NCI-H187 (cell line): ENCODE results near the gene GXYLT2.
"Not testable (repeated sequence)": the region's sequence is repeated elsewhere in the genome, so short reads cannot be mapped to it uniquely, and the experiment has no call there.

Experiments
- DNase-seq, 2 experiments: peaks; one replicate each; lab custom pipeline; 2025; lab: John Stamatoyannopoulos, UW

The GXYLT2 gene

DNA sequence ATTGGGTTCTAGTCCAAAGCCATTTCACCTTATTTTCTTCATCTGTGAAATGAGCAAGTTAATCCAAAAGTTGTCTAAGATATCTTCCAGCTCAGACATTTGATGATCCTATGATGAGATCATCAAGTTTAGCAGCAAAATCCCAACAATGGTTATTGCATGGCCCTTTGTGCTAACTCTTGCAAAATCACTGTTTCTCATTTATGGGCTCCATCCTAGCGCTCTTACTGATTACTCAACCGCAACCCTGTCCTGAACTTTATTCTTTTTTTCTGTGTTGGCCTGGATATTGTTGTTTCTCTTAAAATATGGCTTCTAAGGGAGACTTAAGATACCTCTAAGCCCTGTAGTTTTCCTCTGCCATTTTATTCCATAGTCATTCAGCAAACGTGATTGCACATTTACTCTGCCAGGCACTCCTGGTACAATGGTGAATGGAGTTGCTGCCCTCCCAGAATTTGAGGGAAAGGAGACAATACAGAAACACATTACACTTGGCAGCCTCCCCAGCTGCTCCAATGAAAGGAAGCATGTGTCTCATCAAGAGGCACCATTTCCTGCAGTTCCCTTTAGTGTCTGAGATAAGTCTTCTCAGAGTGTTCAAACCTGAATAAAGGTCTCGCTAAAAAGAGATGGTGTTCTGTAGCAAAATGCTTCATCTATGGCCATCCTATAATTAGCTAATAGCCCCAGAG lies 4.4 kb downstream of the GXYLT2 start:
- DNase-seq: no peak

DNA sequence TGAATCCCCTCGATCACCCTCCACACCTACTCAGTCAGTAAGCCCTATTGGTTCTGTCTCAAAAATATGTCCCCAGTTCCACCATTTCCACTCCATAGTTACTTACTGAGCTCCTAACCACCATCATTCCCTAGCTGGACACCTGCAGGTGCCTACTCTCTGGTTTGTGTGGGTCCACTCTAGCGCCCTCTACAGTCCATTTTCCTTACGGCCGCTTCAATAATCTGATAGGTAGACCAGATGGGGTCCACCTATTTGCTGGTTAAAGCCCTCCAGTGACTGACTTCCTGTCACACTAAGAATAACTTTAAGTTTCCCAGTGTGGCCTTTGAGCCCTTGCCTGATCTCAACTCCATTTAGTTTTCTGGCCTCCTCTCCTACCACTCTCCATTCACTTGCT lies 5.0 kb downstream of the GXYLT2 start:
- no peak for DNase-seq

DNA sequence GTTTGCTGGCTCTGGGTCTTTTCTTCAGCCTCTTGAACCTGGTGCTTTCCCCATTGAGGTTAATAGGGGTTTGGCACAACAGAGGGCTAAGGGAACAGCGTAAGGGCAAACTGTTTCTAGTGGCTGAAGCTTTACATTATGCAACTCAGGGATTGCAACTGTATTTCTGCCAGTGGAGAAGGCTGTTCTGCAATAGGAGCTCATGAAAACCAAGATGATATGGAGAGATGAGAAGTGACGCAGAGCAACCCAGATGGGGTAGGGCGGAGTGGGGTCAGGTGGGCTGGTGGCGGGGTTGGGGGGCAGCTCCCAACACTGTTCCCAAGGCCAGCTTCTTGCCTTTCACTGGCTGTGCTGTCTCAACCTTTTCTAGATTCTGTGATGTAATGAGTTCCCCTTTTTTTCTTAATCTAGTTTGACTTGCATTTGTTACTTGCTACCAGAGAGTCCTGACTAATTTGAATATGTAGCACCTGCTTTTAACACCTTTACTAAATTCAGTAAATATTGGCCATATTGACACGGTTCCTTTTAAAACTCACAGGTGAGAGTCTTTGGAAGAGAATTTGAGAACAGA lies 7.2 kb downstream of the GXYLT2 start:
- no peak for DNase-seq

DNA sequence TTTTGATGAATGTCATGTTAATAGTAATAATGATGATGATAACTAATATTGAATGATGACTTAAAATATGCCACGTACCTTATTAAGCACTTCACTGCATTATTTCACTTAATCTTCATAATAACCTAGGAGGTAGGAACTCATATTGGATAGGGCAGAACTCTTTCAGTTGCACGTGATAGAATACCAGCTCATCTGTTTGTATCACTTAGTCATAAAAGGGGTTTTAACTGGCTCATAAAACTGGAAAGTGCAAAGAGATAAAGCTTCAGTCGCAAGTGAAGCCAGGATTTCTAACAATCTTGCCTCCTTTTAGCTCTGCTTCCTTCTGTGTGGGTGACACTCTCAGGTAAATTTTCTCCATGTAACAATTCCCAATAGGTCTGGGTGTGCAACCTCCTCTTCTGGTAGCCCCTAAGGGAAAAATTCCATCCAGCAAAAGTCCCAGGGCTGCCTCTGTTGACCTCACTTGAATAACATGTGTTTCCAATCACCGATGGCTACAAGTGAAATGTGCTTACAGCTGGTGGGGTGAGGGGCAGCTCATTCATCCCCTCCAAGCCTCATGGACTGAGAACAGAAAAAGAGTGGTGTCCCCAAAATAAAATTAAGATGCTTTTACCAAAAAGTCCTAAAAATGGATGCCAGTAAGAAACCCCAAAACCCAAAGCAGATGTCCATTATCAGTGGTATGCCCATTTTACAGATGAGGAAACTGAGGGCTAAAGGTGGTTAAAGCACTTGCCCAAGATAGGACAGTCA lies 9.3 kb downstream of the GXYLT2 start:
- DNase-seq: no peak

DNA sequence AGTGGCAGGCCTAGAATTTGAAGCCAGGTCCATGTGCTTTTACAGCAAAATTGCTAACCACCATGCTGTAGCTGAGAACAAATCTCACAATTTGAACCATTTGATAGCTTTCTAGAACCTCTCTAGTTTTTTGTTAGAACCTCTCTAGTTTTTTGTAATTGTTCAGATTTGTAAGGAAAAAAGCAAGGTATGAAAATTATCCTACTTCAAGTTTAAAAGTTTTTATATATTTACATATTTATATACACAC lies 9.8 kb downstream of the GXYLT2 start:
- no peak for DNase-seq

DNA sequence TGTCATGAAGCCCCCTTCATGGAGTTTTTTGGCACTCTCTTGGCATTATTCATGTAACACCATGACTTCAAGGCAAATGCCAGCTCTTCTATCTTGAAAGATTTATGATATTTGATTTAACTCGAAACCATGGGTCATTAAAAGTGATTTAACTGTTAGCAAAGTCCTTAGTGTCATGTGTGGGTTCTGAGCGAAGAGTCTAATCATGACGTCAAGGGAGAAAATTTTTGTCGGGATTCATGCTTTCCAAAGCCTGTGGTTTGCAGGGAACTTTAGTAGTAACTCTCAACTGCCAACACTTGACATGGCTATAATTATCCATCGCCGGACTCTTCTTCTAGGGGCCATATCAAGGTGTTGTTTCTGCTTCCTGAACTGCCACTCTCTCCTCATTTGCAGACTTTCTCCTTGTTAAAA lies 11.5 kb downstream of the GXYLT2 start:
- no peak for DNase-seq

DNA sequence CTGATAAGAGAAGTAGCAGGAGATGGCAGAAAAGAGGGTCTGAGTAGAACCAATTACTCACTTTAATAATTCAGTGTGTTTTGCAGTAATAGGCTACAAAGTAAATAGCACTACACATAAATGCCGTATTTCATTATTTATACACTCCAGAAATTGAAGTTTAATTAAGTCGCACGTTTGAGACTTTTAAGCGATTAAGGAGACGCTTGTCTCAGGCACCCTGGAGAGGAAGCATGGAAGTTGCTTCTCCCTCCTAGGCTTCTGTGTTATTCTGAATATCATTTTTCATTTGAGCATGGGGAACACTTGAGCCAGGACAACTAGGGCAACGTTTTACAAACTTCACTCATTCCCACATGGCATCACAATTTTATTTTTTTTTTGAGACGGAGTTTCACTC lies 12.2 kb downstream of the GXYLT2 start:
- no peak for DNase-seq

DNA sequence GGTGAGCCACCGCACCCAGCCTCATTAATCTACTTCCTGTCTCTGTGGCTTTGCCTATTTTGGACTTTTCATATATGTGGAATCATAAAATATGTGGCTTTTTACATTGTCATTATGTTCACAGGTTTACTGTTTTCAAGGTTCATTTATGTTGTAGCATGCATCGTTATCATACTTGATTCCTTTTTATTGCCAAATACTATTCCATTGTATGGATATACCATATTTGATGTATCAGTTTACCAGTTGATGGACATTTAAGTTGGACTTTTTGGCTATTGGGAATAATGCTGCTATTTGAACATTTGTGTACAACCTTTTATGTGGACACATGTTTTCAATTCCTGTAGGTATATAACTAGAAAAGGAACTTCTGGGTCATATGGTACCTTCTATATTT lies 14.0 kb downstream of the GXYLT2 start:
- DNase-seq: no peak

DNA sequence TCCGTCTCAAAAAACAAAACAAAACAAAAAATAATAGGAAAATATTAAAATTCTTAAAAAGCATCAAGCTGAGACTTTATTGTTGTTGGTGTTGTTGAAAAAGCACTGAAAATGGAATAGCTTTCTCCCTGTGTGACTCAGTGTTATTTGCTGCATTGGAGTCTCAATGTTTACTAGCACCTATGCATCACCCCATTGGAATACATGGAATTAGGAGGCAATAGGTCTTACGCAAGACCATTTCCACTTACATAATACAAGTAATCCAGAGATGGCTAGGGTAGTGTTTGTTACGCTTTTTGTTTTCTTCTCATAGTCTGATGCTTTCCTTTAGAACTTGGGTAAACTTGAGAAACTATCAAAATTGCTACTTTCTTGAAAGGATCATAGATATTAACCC lies 15.2 kb downstream of the GXYLT2 start:
- DNase-seq: no peak

DNA sequence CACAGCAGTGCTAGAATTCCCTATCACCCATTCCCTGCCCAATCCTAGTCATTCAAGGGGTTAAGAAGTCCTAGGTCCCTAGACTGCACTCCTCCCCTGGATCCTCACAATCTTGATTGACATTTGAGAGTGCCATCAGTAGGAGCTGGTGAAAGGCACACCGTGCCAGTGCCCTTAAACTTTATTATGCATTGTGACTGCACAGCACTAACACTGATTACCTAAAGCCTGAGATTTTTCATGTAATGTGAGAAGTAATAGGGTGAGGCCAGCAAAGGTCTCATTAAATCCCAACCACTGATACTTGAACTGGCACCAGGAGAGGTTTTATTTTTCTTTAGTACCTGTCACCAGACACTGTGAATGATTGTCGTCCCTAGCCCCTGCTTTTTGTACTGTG lies 16.3 kb downstream of the GXYLT2 start:
- DNase-seq: peak in 1 of 2 experiments; percentile 40

DNA sequence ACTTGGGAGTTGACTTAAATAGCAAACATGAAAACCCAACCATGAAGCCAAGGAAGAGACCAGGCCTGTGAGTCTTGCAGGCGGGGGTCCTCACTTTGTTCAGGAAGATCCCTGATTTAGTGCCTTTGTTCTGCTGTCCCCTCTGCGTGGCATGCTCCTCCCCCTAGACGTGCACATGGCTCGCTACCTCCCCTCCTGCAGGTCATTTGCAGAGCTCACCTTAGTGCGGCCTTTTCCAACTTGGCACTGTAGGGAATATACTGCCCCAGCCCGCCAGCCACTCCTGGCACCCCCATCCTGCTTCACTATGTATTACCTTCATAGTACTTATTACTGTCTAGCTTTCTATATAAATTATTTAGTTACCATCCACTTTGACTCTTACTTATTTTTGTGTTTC lies 18.3 kb downstream of the GXYLT2 start:
- no peak for DNase-seq

DNA sequence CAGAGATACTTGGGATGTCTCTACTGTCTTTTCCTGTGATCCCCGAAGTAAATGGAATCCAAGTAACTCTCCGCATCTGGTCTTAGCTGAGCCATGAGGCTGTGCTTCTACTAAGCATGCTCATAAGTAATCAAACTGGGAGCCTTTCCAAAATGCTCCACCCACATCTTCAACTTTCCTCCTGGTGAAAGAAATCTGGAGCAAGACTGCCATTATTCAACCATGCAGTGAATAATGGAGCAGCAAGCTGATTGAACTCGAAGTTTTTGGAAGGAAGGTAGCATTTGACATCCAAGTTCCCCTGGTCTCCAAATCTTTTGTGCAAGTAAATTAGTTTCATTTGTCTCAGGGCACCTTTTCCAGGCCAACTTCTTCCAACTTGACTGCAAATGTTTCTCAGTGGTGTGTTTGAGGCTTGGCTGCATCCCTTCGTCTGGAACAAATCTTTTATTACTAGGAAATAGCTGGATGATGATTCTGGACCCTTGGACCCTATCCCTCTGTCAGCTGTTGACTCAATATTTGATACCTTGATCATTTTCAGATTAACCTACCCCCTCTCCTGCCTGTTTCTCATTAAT lies 19.4 kb downstream of the GXYLT2 start:
- no peak for DNase-seq

DNA sequence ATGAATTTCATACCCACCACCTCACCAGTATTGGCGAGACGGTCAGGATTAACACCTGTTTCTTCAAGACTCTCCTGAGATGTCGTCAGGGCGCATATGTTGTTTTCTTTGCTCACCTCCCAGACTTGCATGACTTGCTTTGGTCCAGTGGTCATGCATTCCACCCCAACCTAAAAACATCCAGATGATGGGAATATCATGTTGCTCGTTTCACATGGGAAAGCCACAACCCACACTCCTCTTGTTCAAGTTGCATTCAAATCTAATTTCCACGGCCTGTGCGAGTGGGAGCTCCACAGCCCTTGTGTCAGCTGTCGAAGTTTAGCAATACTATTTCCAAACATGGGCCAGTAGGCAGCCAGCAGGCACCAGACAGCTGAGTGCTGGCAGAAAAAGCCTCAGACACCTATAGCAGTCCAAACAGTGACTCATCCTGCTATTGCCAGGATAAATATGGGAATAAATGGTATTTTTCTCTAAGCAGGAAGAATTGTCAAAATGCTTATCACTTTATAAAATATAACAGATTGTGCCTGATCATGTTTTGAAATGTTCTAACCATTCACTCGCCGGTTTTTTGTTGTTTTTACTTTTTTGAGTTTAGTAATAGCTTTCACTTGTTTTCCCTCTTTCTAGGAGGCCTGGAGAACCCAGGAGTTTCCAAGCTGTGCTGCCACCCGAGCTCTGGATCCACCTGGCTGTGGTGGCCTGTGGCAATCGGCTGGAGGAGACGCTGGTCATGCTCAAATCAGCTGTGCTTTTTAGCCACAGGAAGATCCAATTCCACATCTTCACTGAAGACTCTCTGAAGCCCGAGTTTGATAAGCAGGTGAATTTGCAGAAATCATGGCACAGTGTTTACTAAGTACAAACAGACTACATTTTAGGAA lies 20.1 kb downstream of the GXYLT2 start:
- no peak for DNase-seq

DNA sequence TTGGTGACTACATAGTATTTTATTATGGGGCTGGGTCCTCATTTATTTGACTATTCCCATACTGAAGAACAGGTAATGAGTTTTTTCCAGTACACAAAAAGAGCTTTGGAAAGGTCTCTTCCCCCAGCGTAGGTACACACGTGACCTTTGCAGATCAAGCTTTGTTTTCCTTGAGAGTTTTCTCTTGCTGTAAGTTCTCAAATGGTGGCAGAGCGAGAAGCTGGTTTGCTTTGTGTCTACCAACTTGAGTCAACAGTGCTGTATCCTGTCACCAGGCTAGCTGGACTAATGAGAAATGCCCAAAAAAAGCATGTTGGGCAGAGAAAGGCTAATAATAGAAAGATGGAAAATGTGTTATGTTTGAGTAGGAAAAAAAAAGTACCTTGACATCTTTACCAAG lies 21.7 kb downstream of the GXYLT2 start:
- no peak for DNase-seq

DNA sequence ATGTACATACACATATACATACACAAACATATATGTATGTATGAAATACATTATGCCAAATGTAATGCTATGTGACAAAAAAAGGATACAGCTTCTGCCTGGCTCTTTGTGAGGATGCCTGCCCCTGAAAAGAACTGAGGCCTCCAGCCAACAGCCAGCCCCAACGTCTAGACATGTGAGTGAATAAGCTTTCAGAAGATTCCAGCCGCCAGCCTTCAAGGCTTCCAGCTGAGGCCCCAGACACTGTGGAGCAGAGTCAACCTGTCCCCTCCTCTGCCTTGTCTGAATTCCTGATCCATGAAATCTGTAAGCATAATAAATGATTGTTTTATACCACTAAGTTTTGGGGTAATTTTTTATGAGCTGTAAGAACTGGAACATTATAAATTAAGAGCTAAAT lies 24.7 kb downstream of the GXYLT2 start:
- no peak for DNase-seq

DNA sequence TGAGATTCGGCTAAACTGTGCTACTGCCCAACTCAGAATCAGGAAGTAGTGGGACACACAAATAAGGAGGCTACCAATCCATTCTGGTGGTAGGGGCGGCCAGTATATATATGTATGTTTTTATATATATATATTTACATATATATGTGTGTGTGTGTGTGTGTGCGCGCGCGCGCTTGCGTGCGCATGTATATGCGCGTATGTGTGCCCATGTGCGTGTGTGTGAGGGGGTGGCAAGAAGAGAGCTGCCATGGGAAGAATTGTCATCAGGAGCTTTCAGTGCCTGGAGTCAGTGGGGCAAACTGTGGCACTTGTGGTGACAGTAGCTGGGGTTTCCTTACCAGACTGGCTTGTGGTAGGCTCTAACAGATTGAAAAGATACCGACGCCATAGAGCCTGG lies 26.5 kb downstream of the GXYLT2 start:
- DNase-seq: no peak

DNA sequence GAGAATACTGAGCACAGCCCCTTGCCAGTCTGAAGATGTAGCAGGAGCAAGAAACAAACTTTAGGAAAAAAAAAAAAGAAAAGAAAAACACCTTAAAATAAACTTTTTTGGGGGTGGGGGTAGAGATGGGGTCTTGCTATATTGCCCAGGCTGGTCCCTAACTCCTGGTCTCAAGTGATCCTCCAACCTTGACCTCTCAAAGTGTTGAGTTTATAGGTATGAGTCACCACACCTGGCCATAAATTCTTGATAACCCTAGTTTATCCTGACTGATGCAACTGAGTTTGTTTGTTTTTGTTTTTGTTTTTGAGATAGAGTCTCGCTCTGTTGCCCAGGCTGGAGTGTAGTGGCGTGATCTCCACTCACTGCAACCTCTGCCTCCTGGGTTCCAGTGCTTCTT lies 28.4 kb downstream of the GXYLT2 start:
- no peak for DNase-seq

DNA sequence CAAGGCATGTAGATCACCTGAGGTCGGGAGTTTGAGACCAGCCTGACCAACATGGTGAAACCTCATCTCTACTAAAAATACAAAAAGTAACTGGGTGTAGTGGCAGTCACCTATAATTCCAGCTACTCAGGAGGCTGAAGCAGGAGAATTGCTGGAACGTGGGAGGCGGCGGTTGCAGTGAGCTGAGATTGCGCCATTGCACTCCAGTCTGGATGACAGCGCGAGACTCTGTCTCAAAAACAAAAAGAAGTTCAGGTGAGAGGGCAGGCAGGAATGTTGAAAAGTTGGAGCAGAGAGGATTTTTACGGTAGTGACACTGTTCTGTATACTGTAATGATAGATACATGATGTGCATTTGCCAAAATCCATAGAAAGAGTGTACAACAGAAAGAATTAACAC lies 31.7 kb downstream of the GXYLT2 start:
- DNase-seq: no peak

DNA sequence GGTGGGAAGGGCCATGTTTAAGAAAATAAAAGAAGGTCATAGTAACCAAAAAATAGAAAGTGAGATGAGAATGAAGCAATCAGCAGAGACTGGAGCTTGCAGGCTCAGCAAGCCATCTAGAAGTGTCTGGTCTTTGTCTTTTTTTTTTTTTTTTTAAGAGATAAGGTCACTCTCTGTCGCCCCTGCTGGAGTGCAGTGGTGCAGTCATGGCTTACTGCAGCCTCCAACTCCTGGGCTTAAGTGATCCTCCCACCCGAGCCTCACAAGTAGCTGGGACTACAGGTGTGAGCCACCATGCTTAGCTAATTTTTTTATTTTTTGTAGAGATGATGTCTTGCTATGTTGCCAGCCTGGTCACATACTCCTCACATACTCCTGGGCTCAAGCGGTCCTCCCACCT lies 36.2 kb downstream of the GXYLT2 start:
- DNase-seq: no peak

DNA sequence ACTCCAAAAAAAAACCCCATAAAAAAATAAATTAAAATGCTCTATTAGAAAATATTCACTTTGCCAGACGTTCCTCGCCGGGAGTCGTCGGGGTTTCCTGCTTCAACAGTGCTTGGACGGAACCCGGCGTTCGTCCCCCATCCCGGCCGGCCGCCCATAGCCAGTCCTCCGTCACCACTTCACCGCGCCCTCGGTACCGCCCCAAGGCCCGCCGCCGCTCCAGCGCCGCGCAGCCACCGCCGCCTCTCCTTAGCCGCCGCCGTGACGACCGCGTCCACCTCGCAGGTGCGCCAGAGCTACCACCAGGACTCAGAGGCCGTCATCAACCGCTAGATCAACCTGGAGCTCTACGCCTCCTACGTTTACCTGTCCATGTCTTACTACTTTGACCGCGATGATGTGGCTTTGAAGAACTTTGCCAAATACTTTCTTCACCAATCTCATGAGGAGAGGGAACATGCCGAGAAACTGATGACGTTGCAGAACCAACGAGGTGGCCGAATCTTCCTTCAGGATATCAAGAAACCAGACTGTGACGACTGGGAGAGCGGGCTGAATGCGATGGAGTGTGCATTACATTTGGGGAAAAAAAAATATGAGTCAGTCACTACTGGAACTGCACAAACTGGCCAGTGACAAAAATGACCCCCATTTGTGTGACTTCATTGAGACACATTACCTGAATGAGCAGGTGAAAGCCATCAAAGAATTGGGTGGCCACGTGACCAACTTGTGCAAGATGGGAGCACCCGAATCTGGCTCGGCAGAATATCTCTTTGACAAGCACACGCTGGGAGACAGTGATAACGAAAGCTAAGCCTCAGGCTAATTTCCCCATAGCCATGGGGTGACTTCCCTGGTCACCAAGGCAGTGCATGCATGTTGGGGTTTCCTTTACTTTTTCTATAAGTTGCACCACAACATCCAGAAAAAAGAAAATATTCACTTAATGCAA lies 41.2 kb downstream of the GXYLT2 start:
- DNase-seq: not testable (repeated sequence)

DNA sequence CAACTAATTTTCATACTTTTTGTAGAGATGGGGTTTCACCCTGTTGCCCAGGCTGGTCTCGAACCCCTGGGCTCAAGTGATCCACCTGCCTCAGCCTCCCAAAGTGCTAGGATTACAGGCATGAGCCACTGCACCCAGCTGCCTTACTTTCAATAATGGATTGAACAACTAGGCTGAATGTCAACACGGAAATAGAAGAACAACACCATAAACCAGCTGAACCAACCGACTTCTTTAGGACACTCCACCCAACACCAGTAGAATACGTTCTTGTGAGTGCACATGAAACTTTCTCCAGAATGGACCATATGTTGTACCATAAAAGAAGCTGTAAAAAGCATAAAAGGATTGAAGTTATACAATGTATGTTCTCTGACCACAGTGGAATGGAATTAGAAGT lies 42.9 kb downstream of the GXYLT2 start:
- DNase-seq: no peak
